ENCODE data around the gene MSI2. TPM values are rescaled to one million over a fixed set of nuclear protein-coding genes. Genes with fewer than 3 reads are reported as not detected.

The MSI2 gene
- total RNA-seq, 2 experiments from 2014 or later: 59.6 to 61.7 TPM

DNA sequence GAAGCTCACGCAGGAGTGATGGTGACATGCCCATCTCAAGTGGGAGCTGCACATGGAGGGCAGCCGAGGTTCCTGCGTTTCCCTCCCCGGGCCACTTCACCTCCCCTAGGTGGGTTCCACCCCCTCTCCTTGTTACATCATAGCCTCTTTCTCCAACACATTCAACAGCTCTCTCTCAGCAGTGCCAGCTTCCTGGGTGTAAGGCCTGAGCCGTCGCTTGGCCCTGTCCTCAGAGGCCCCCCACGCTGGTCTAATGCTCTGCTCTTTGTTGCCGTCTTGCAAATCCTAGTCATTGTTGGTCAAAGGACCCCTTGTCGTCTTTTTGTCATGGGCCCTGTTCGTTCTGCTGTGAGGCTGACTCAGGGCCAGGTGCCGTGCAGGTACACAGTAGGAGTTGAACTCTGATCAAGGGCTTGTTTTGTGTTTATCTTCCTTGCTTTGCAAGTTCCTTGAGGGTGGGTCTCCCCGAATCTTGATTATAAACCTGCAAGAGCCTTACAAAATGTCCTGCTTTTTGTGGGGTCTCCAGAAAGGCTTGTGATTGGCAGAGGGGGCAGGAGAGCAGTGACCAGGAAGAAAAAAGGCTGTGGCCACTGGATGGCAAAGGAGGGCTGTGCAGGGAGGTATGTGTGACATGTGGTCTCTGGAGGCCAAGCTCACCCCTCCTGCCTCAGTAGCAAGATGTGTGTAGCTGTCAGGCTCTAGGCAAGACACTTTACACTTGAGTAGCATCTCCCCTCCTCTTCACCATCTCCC lies 352.2 kb downstream of the MSI2 start:
- Mint-ChIP-seq H3K4me3 (no peak overlapping the region), H3K9me3 (no peaks in the 10 kb centered on the region), H3K4me1 (ENCODE audit: low read depth) (peaks cover 73% of the 10 kb centered on the region), H3K27ac (no peak overlapping the region), H3K36me3 (ENCODE audit: low read depth) (no peaks in the 10 kb centered on the region), H3K27me3 (no peaks in the 10 kb centered on the region)
- CTCF ChIA-PET: interaction anchor here (1.5 to 3.6 kb wide), 4 partner anchors 10 to 63 kb away, joined by 5 to 16 read pairs (median 12); no protein-coding TSS in a partner anchor
- TF ChIP-seq, protein P1, sequence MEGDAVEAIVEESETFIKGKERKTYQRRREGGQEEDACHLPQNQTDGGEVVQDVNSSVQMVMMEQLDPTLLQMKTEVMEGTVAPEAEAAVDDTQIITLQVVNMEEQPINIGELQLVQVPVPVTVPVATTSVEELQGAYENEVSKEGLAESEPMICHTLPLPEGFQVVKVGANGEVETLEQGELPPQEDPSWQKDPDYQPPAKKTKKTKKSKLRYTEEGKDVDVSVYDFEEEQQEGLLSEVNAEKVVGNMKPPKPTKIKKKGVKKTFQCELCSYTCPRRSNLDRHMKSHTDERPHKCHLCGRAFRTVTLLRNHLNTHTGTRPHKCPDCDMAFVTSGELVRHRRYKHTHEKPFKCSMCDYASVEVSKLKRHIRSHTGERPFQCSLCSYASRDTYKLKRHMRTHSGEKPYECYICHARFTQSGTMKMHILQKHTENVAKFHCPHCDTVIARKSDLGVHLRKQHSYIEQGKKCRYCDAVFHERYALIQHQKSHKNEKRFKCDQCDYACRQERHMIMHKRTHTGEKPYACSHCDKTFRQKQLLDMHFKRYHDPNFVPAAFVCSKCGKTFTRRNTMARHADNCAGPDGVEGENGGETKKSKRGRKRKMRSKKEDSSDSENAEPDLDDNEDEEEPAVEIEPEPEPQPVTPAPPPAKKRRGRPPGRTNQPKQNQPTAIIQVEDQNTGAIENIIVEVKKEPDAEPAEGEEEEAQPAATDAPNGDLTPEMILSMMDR (IDR thresholded peaks at IDR 0.05): no peak
- DNase-seq (no peak), ATAC-seq (no peak)
- intact Hi-C loops (cut with micrococcal nuclease): loop anchor here (10.0 kb wide), 1 partner anchor 136 kb away; the partner anchor contains the start of gene CCDC182
- POLR2A ChIA-PET: interaction anchor here (0.7 to 1.0 kb wide), 2 partner anchors 9 to 18 kb away, joined by 3 to 4 read pairs; no protein-coding TSS in a partner anchor

DNA sequence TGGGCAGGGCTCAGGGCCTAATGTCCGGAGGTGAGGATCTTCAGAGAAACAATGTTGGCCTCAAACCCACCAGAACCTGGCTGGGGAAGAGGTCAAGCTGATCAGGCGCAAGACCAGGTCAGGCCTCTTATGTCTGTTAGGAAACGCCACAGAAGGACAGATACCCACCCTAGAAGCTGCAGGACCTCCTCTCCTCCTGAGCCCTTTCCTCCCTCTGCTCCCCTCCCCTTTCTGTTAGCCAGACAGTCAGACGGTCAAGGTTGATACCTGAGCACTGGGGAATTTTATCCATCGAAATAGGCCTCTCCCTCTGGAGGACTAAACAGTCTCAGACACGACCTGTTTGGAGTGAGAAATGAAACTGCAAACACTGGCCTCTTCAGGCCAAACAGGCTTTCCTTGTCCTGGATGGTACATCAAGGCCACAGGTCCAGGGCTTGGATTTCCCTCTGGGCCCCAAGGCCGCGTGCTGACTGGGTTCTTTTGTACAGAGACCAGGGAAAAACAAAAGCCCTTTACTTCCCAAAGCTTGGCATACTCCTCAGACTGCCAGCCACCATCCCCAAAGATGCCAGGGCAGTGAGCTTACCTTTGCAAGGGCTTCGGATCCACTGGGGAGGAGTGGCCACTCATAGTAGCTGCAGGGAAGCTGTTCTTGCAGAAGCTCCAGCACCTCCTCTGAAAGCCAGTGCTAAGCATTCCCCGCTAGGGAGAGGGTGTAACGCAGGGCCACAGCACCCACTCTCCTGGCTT lies 353.0 kb downstream of the MSI2 start:
- CTCF ChIA-PET: interaction anchor here (1.5 to 1.7 kb wide), 2 partner anchors 11 to 62 kb away, joined by 5 to 8 read pairs; no protein-coding TSS in a partner anchor
- Mint-ChIP-seq H3K27ac (no peak overlapping the region), H3K4me1 (ENCODE audit: low read depth) (peaks cover 67% of the 10 kb centered on the region), H3K36me3 (ENCODE audit: low read depth) (no peaks in the 10 kb centered on the region), H3K27me3 (no peaks in the 10 kb centered on the region), H3K9me3 (no peaks in the 10 kb centered on the region), H3K4me3 (no peak overlapping the region)
- ATAC-seq (no peak), DNase-seq (no peak)
- TF ChIP-seq, protein P1 (IDR thresholded peaks at IDR 0.05): no peak
- intact Hi-C loops (cut with micrococcal nuclease): loop anchor here (10.0 kb wide), 1 partner anchor 136 kb away; the partner anchor contains the start of gene CCDC182
- POLR2A ChIA-PET: no interaction called here

DNA sequence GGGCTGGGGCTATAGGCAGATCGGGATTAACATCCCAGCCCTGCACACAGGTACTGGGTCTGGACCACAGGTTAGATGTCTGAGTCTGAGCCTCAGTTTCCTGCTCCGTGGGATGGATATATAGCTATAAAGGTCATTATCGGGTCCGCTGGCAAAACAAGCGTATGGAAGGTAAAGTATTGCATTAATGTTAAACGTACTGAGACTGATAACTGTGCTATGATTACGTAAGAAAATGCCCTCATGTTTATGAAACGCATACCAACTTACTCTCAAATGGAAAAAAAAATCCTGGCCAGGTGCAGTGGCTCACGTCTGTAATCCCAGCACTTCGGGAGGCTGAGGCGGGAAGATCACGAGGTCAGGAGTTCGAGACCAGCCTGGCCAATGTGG lies 353.6 kb downstream of the MSI2 start:
- POLR2A ChIA-PET: no interaction called here
- ATAC-seq: no peak
- TF ChIP-seq, protein P1 (IDR thresholded peaks at IDR 0.05): no peak
- Mint-ChIP-seq H3K36me3 (ENCODE audit: low read depth) (peaks cover 2% of the 10 kb centered on the region), H3K27ac (no peak overlapping the region), H3K9me3 (no peaks in the 10 kb centered on the region), H3K4me1 (ENCODE audit: low read depth) (peaks cover 61% of the 10 kb centered on the region), H3K4me3 (no peak overlapping the region), H3K27me3 (no peaks in the 10 kb centered on the region)
- CTCF ChIA-PET: interaction anchor here (1.5 to 1.7 kb wide), 2 partner anchors 12 to 62 kb away, joined by 5 to 8 read pairs; no protein-coding TSS in a partner anchor
- DNase-seq: no peak
- intact Hi-C loops (cut with micrococcal nuclease): loop anchor here (10.0 kb wide), 1 partner anchor 135 kb away; the partner anchor contains the start of gene CCDC182

DNA sequence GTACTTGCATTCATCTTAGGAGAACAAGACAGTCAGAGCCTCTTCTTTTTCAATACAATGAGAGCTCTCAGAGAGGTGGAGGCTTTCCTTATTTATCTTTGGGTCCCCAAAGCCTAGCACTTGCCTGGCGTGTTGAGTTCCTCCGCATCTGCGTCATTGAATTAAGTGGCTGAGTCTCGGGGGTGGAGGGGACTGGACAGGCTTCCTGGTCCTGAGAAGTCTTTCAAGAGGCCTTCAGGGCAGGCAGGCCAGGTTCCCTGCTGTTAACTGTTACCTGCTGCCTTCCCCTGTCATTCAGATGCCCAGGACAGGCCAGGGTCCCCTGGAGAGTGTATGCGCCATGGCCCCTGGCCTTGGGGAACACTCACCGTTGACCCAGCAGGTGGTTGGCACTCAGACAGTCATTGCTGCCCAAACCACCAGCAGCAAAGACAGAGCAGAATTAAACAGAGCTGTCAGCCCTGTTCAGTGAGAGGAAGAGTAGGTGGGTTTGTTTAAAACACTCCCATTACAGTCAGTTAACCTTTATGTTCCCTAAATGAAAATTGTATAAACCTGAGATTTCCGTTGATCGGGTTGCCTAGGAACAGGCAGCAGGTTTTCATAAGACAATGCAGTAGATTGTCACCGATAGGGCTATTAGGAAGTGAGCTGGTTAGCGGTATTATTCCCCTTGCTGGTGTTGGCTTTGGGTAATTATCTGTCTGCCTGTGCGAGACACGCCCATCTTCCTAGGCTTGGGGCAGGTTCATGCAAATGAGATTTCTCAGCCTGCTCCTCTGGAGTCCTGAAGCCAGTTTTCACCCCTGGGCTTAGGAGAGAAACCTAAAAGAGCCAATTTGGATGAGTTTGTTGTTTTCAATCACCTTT lies 356.1 kb downstream of the MSI2 start:
- TF ChIP-seq, protein P1 (IDR thresholded peaks at IDR 0.05): no peak
- ChIA-PET POLR2A (no interaction called here), CTCF (interaction anchor here (1.9 to 2.1 kb wide), 2 partner anchors 15 to 59 kb away, joined by 7 to 8 read pairs; no protein-coding TSS in a partner anchor)
- H3K9me3 Mint-ChIP-seq: no peaks in the 10 kb centered on the region
- intact Hi-C loops (cut with micrococcal nuclease): no loop called here
- peaks cover 15% of the 10 kb centered on the region for H3K36me3 Mint-ChIP-seq (ENCODE audit: low read depth)
- no peak overlapping the region for H3K4me3 Mint-ChIP-seq
- no peaks in the 10 kb centered on the region for H3K27me3 Mint-ChIP-seq
- peak; percentile 21 for DNase-seq
- peak overlapping the region; percentile 25 for H3K27ac Mint-ChIP-seq
- H3K4me1 Mint-ChIP-seq (ENCODE audit: low read depth): peaks cover 39% of the 10 kb centered on the region
- ATAC-seq: peak; percentile 61

Data from activated CD8-positive, alpha-beta T cell treated with anti-CD3 and anti-CD28 coated beads for 36 hours (primary cell).